Measurements from ENCODE around the gene CHD3. TPM values are rescaled to one million over a fixed set of nuclear protein-coding genes. Genes with fewer than 3 reads are reported as not detected.

The CHD3 gene
- total and polyA plus RNA-seq, 2 experiments from 2014 or later, result 2.9 to 9.7 TPM

DNA sequence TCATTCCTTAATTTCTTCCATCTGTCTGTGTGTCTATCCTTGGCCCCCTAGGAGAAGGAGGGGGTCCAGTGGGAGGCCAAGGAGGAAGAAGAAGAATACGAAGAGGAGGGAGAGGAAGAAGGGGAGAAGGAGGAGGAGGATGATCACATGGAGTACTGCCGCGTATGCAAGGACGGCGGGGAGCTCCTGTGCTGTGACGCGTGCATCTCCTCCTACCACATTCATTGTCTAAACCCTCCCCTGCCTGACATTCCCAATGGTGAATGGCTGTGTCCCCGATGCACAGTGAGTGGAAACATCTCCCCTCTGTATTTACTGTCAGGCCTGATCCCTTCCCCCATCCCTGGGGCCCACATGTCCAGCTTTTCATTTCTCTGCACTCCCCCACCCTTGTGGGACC is 6.3 kb downstream of the CHD3 start (continued):
- no peak for TF ChIP-seq EZH2phosphoT487 (IDR thresholded peaks at IDR 0.05; ENCODE audit: unreplicated experiment)

DNA sequence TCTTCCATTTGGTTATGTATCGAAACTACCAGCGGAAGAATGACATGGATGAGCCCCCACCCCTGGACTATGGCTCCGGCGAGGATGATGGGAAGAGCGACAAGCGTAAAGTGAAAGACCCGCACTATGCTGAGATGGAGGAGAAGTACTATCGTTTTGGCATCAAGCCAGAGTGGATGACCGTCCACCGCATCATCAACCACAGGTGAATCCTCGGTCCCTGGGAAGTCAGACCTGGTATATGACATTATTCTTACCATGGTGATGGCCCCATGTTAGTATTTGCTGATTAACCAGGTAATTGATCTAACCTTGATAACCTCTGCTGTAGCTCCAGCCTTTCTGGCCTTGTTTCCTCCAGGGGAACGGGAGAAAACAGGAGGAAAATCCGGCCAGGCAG is 8.5 kb downstream of the CHD3 start:
- Histone ChIP-seq H3K36me3 (ENCODE audit: insufficient read depth) (no peaks in the 10 kb centered on the region), H3K4me3 (no peak overlapping the region), H3K27ac (ENCODE audit: low read depth) (no peak overlapping the region), H3F3A (replicated peaks; ENCODE audit: low read depth) (no peaks in the 10 kb centered on the region), H3K4me2 (no peak overlapping the region), H4K20me1 (replicated peaks; ENCODE audit: insufficient read depth) (no peaks in the 10 kb centered on the region), H3K4me1 (ENCODE audit: insufficient read depth) (no peaks in the 10 kb centered on the region), H2AFZ (no peak overlapping the region), H3K79me2 (replicated peaks; ENCODE audit: insufficient read depth) (no peaks in the 10 kb centered on the region), H3K27me3 (ENCODE audit: insufficient read depth) (no peaks in the 10 kb centered on the region), H3K9me2 (ENCODE audit: insufficient read depth) (no peaks in the 10 kb centered on the region)
- DNase-seq (ENCODE audit: low spot score), result no peak
- Mint-ChIP-seq H3K4me3 (no peak overlapping the region), H3K27ac (no peak overlapping the region), H3K27me3 (ENCODE audit: insufficient read depth, low read depth, poor library complexity) (peaks cover 6% of the 10 kb centered on the region), H3K4me1 (no peaks in the 10 kb centered on the region), H3K9me3 (no peaks in the 10 kb centered on the region), H3K36me3 (ENCODE audit: low read depth) (peaks cover 26% of the 10 kb centered on the region)
- TF ChIP-seq, protein P1, sequence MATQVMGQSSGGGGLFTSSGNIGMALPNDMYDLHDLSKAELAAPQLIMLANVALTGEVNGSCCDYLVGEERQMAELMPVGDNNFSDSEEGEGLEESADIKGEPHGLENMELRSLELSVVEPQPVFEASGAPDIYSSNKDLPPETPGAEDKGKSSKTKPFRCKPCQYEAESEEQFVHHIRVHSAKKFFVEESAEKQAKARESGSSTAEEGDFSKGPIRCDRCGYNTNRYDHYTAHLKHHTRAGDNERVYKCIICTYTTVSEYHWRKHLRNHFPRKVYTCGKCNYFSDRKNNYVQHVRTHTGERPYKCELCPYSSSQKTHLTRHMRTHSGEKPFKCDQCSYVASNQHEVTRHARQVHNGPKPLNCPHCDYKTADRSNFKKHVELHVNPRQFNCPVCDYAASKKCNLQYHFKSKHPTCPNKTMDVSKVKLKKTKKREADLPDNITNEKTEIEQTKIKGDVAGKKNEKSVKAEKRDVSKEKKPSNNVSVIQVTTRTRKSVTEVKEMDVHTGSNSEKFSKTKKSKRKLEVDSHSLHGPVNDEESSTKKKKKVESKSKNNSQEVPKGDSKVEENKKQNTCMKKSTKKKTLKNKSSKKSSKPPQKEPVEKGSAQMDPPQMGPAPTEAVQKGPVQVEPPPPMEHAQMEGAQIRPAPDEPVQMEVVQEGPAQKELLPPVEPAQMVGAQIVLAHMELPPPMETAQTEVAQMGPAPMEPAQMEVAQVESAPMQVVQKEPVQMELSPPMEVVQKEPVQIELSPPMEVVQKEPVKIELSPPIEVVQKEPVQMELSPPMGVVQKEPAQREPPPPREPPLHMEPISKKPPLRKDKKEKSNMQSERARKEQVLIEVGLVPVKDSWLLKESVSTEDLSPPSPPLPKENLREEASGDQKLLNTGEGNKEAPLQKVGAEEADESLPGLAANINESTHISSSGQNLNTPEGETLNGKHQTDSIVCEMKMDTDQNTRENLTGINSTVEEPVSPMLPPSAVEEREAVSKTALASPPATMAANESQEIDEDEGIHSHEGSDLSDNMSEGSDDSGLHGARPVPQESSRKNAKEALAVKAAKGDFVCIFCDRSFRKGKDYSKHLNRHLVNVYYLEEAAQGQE (IDR thresholded peaks at IDR 0.05; ENCODE audit: unreplicated experiment), result no peak
- TF ChIP-seq, protein P2, sequence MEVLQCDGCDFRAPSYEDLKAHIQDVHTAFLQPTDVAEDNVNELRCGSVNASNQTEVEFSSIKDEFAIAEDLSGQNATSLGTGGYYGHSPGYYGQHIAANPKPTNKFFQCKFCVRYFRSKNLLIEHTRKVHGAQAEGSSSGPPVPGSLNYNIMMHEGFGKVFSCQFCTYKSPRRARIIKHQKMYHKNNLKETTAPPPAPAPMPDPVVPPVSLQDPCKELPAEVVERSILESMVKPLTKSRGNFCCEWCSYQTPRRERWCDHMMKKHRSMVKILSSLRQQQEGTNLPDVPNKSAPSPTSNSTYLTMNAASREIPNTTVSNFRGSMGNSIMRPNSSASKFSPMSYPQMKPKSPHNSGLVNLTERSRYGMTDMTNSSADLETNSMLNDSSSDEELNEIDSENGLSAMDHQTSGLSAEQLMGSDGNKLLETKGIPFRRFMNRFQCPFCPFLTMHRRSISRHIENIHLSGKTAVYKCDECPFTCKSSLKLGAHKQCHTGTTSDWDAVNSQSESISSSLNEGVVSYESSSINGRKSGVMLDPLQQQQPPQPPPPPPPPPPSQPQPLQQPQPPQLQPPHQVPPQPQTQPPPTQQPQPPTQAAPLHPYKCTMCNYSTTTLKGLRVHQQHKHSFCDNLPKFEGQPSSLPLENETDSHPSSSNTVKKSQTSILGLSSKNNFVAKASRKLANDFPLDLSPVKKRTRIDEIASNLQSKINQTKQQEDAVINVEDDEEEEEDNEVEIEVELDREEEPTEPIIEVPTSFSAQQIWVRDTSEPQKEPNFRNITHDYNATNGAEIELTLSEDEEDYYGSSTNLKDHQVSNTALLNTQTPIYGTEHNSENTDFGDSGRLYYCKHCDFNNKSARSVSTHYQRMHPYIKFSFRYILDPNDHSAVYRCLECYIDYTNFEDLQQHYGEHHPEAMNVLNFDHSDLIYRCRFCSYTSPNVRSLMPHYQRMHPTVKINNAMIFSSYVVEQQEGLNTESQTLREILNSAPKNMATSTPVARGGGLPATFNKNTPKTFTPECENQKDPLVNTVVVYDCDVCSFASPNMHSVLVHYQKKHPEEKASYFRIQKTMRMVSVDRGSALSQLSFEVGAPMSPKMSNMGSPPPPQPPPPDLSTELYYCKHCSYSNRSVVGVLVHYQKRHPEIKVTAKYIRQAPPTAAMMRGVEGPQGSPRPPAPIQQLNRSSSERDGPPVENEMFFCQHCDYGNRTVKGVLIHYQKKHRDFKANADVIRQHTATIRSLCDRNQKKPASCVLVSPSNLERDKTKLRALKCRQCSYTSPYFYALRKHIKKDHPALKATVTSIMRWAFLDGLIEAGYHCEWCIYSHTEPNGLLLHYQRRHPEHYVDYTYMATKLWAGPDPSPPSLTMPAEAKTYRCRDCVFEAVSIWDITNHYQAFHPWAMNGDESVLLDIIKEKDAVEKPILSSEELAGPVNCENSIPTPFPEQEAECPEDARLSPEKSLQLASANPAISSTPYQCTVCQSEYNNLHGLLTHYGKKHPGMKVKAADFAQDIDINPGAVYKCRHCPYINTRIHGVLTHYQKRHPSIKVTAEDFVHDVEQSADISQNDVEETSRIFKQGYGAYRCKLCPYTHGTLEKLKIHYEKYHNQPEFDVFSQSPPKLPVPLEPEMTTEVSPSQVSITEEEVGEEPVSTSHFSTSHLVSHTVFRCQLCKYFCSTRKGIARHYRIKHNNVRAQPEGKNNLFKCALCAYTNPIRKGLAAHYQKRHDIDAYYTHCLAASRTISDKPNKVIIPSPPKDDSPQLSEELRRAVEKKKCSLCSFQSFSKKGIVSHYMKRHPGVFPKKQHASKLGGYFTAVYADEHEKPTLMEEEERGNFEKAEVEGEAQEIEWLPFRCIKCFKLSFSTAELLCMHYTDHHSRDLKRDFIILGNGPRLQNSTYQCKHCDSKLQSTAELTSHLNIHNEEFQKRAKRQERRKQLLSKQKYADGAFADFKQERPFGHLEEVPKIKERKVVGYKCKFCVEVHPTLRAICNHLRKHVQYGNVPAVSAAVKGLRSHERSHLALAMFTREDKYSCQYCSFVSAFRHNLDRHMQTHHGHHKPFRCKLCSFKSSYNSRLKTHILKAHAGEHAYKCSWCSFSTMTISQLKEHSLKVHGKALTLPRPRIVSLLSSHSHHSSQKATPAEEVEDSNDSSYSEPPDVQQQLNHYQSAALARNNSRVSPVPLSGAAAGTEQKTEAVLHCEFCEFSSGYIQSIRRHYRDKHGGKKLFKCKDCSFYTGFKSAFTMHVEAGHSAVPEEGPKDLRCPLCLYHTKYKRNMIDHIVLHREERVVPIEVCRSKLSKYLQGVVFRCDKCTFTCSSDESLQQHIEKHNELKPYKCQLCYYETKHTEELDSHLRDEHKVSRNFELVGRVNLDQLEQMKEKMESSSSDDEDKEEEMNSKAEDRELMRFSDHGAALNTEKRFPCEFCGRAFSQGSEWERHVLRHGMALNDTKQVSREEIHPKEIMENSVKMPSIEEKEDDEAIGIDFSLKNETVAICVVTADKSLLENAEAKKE (CRISPR knock-in tag; IDR thresholded peaks at IDR 0.05), result no peak
- ATAC-seq, result no peak

Data from GM23338 (cell line).